IPS DF 4.7 (cell line): Measurements from ENCODE around the gene TBC1D10A.

Experiments used
- DNase-seq: peaks from one replicate; pipeline ENCODE4 v3.0.0-alpha.2; 2013; ENCODE audit warnings: low spot score; ENCODE audit errors: extremely low read depth

Gene TBC1D10A

GRCh38 chr22:30267382-30268302, 59.1 kb downstream of the TBC1D10A start:
- DNase-seq: no peak

GRCh38 chr22:30266445-30267381, 60.0 kb downstream of the TBC1D10A start, which contains the start of gene OSM:
TSS of gene OSM (minus strand) at chr22:30266851. CDS start at chr22:30266799, 52 bp downstream.
- no peak for DNase-seq

- no peak for DNase-seq
Observed at GRCh38 chr22:30265823-30266444, 60.8 kb downstream of the TBC1D10A start.

GRCh38 chr22:30265131-30265720, 61.5 kb downstream of the TBC1D10A start:
- DNase-seq: no peak

- DNase-seq: no peak
Observed at GRCh38 chr22:30263883-30264282, 62.9 kb downstream of the TBC1D10A start.

GRCh38 chr22:30262917-30263741, 63.6 kb downstream of the TBC1D10A start:
- DNase-seq: no peak

GRCh38 chr22:30262112-30262511, 64.6 kb downstream of the TBC1D10A start:
- DNase-seq: no peak

GRCh38 chr22:30261134-30261533, 65.6 kb downstream of the TBC1D10A start:
- no peak for DNase-seq

- no peak for DNase-seq
Observed at GRCh38 chr22:30260682-30261081, 66.1 kb downstream of the TBC1D10A start.

GRCh38 chr22:30260276-30260675, 66.5 kb downstream of the TBC1D10A start:
- DNase-seq: no peak

- no peak for DNase-seq
Observed at GRCh38 chr22:30254314-30254713, 72.4 kb downstream of the TBC1D10A start.

GRCh38 chr22:30253205-30253852, 73.4 kb downstream of the TBC1D10A start:
- no peak for DNase-seq

- no peak for DNase-seq
Observed at GRCh38 chr22:30252411-30253204, 74.1 kb downstream of the TBC1D10A start.

GRCh38 chr22:30251711-30252110, 75.0 kb downstream of the TBC1D10A start:
- no peak for DNase-seq

- DNase-seq: no peak
Observed at GRCh38 chr22:30250661-30251267, 76.0 kb downstream of the TBC1D10A start.

- no peak for DNase-seq
Observed at GRCh38 chr22:30250039-30250565, 76.6 kb downstream of the TBC1D10A start.

- DNase-seq: no peak
Observed at GRCh38 chr22:30249049-30250038, 77.4 kb downstream of the TBC1D10A start.
